ENCODE data around the gene ARHGAP15. TPM values are rescaled to one million over a fixed set of nuclear protein-coding genes. Genes with fewer than 3 reads are reported as not detected.

ARHGAP15 gene
- total RNA-seq, 4 donors from 2014 or later: 1.7 to 16.8 (median 3.7) TPM

- H3K27me3 ChIP-seq: no peaks in the 10 kb centered on the region
- no peaks in the 10 kb centered on the region for H3K4me1 ChIP-seq
- H3K27ac ChIP-seq: no peak overlapping the region
- no peak for DNase-seq
- 75 to 86% methylated on average over 1 of the region's 1 CpG for WGBS, 2 donors
- no peak overlapping the region for H3K4me3 ChIP-seq
- no peak for TF ChIP-seq CTCF (IDR thresholded peaks at IDR 0.05)
- no peak for TF ChIP-seq POLR2A (IDR thresholded peaks at IDR 0.05)
- H3K36me3 ChIP-seq: no peaks in the 10 kb centered on the region
- intact Hi-C loops (cut with DNase I): no loop called here
- H3K9me3 ChIP-seq: no peaks in the 10 kb centered on the region
These were observed 27.8 kb downstream of the ARHGAP15 start for GRCh38 chr2:143157001-143157400.

GRCh38 chr2:143157418-143157817 lies 28.2 kb downstream of the ARHGAP15 start:
- Histone ChIP-seq H3K4me3 (no peak overlapping the region), H3K4me1 (no peaks in the 10 kb centered on the region), H3K27me3 (no peaks in the 10 kb centered on the region), H3K27ac (no peak overlapping the region), H3K9me3 (no peaks in the 10 kb centered on the region), H3K36me3 (no peaks in the 10 kb centered on the region)
- TF ChIP-seq POLR2A (IDR thresholded peaks at IDR 0.05): no peak
- no peak for TF ChIP-seq CTCF (IDR thresholded peaks at IDR 0.05)
- WGBS, 2 donors: 41 to 60% methylated on average over 3 of the region's 3 CpGs
- no peak for DNase-seq
- intact Hi-C loops (cut with DNase I): no loop called here

- no peak for DNase-seq
- no peak overlapping the region for H3K4me3 ChIP-seq
- intact Hi-C loops (cut with DNase I): no loop called here
- TF ChIP-seq POLR2A (IDR thresholded peaks at IDR 0.05) (no peak), CTCF (IDR thresholded peaks at IDR 0.05) (no peak)
- H3K27ac ChIP-seq: no peak overlapping the region
- no peaks in the 10 kb centered on the region for H3K36me3 ChIP-seq
- 62 to 70% methylated on average over 3 of the region's 3 CpGs for WGBS, 2 donors
- H3K9me3 ChIP-seq: no peaks in the 10 kb centered on the region
- no peaks in the 10 kb centered on the region for H3K4me1 ChIP-seq
- H3K27me3 ChIP-seq: no peaks in the 10 kb centered on the region
These were observed 28.9 kb downstream of the ARHGAP15 start for GRCh38 chr2:143158098-143158497.

- Histone ChIP-seq H3K4me3 (no peak overlapping the region), H3K4me1 (no peaks in the 10 kb centered on the region), H3K9me3 (no peaks in the 10 kb centered on the region), H3K27ac (no peak overlapping the region), H3K27me3 (no peaks in the 10 kb centered on the region), H3K36me3 (no peaks in the 10 kb centered on the region)
- no peak for DNase-seq
- 57 to 61% methylated on average over 10 of the region's 10 CpGs for WGBS, 2 donors
- no peak for TF ChIP-seq CTCF (IDR thresholded peaks at IDR 0.05)
- TF ChIP-seq POLR2A (IDR thresholded peaks at IDR 0.05): no peak
- intact Hi-C loops (cut with DNase I): no loop called here
These were observed 29.6 kb downstream of the ARHGAP15 start for GRCh38 chr2:143158551-143159485.

- H3K9me3 ChIP-seq: no peaks in the 10 kb centered on the region
- no peaks in the 10 kb centered on the region for H3K36me3 ChIP-seq
- 81 to 84% methylated on average over 2 of the region's 2 CpGs for WGBS, 2 donors
- no peak overlapping the region for H3K27ac ChIP-seq
- no peaks in the 10 kb centered on the region for H3K27me3 ChIP-seq
- no peaks in the 10 kb centered on the region for H3K4me1 ChIP-seq
- intact Hi-C loops (cut with DNase I): no loop called here
- H3K4me3 ChIP-seq: no peak overlapping the region
- no peak for TF ChIP-seq POLR2A (IDR thresholded peaks at IDR 0.05)
- TF ChIP-seq CTCF (IDR thresholded peaks at IDR 0.05): no peak
- no peak for DNase-seq
These were observed 30.2 kb downstream of the ARHGAP15 start for GRCh38 chr2:143159486-143159840.

Data from esophagus squamous epithelium (tissue), 5 donors.